OCI-LY7 (cell line): Measurements from ENCODE around the gene TRIM9. TPM values are rescaled to one million over a fixed set of nuclear protein-coding genes. Genes with fewer than 3 reads are reported as not detected.

Experiments used
- BruUV-seq: library from RNA; stranded (reverse); fragments of 400-500 nt; replicated peaks from 2 replicates; lab custom pipeline; 2021; lab: Mats Ljungman, UMichigan
- CTCF ChIA-PET: fragments of 300-600 bp; sonication (Branson Sonifier 250); formaldehyde crosslinking; loops from one replicate; lab custom pipeline; 2022; ENCODE audit warnings: antibody characterized with exemption; ENCODE audit not compliant: unreplicated experiment; lab: Charles Lee
- POLR2A ChIA-PET: fragments of 300-600 bp; sonication (Branson Sonifier 250); formaldehyde crosslinking; loops from one replicate; lab custom pipeline; 2022; ENCODE audit warnings: antibody characterized with exemption; lab: Charles Lee
- DNase-seq: peaks from one replicate; pipeline ENCODE4 v3.0.0-alpha.2; 2015; ENCODE audit warnings: low spot score
- H2AFZ ChIP-seq: fragments of 200-600 bp; sonication (generic), shearing (Covaris generic); 2 replicates; pipeline ENCODE4 v1.6.1; 2014; ENCODE audit warnings: mild to moderate bottlenecking, antibody characterized with exemption, low read length, moderate library complexity
- H3K27ac ChIP-seq: fragments of 200-600 bp; sonication (generic); 2 replicates; pipeline ENCODE4 v1.5.1; 2014; ENCODE audit warnings: mixed run types, low read depth, mild to moderate bottlenecking, moderate library complexity, low read length, inconsistent platforms; ENCODE audit not compliant: poor library complexity, severe bottlenecking
- H3K36me3 ChIP-seq: fragments of 200-600 bp; sonication (generic); 2 replicates; pipeline ENCODE4 v1.6.1; 2014; ENCODE audit warnings: mild to moderate bottlenecking, antibody characterized with exemption, low read length, moderate library complexity, mixed read lengths; ENCODE audit not compliant: insufficient read depth
- H3K4me1 ChIP-seq: fragments of 200-600 bp; sonication (generic); 2 replicates; pipeline ENCODE4 v1.5.1; 2014; ENCODE audit warnings: mild to moderate bottlenecking, low read length; ENCODE audit not compliant: insufficient read depth, poor library complexity, severe bottlenecking
- H3K4me2 ChIP-seq: fragments of 200-600 bp; sonication (generic); 2 replicates; pipeline ENCODE4 v1.6.1; 2014; ENCODE audit warnings: mild to moderate bottlenecking, low read length
- H3K4me3 ChIP-seq: fragments of 200-600 bp; sonication (generic); 2 replicates; pipeline ENCODE4 v1.5.1; 2014; ENCODE audit warnings: mild to moderate bottlenecking, low read depth, low read length; ENCODE audit not compliant: poor library complexity, severe bottlenecking
- H3K79me2 ChIP-seq: fragments of 200-600 bp; sonication (generic); 2 replicates; pipeline ENCODE4 v1.6.1; 2016; ENCODE audit warnings: low read depth, mild to moderate bottlenecking, low read length, moderate library complexity, mixed read lengths; ENCODE audit not compliant: insufficient read depth
- H3K9me2 ChIP-seq: fragments of 200-600 bp; sonication (generic); 2 replicates; pipeline ENCODE4 v1.6.1; 2016; ENCODE audit warnings: mild to moderate bottlenecking, low read length, mixed read lengths; ENCODE audit not compliant: insufficient read depth
- H3K9me3 ChIP-seq: fragments of 200-600 bp; sonication (generic); 2 replicates; pipeline ENCODE4 v1.6.1; 2014; ENCODE audit warnings: mild to moderate bottlenecking, mixed run types, low read length, mixed read lengths
- H4K20me1 ChIP-seq: fragments of 200-600 bp; sonication (generic); 2 replicates; pipeline ENCODE4 v1.6.1; 2014; ENCODE audit warnings: mild to moderate bottlenecking, antibody characterized with exemption, low read length, moderate library complexity, mixed read lengths; ENCODE audit not compliant: insufficient read depth
- CTCF ChIP-seq: fragments of 200-600 bp; sonication (generic); conservative IDR thresholded peaks from 2 replicates; pipeline ENCODE4 v1.5.1; 2014; ENCODE audit warnings: mild to moderate bottlenecking, antibody characterized with exemption, low read length, moderate library complexity, mixed read lengths
- EZH2phosphoT487 ChIP-seq: fragments of 200-600 bp; sonication (generic); IDR thresholded peaks from 2 replicates; pipeline ENCODE4 v1.6.1; 2018; ENCODE audit warnings: low read depth, borderline replicate concordance, mild to moderate bottlenecking, mixed run types, antibody characterized with exemption, low read length, moderate library complexity, mixed read lengths
- intact Hi-C: fragments of 100-400 bp; cut with micrococcal nuclease; formaldehyde crosslinking; loops from one replicate; pipeline ENCODE4 v1.10.0; 2022; ENCODE audit not compliant: unreplicated experiment
- total RNA-seq, 2 experiments: library from RNA; depleted of rRNA in 1 of 2; stranded (reverse); fragments of >200 nt in 1 of 2; shearing (Covaris generic) in 1 of 2; gene quantifications; 2 replicates each; pipeline ENCODE4 v1.2.3, GENCODE V29; 2014 to 2022

The TRIM9 gene
- total RNA-seq, 2 experiments from 2014 or later, result 1.4 to 7.9 TPM

- H4K20me1 ChIP-seq, result no peaks in the 10 kb centered on the region
- no peak overlapping the region for H2AFZ ChIP-seq
- BruUV-seq, result no TSS peak
- H3K4me1 ChIP-seq, result no peaks in the 10 kb centered on the region
- no peak overlapping the region for H3K4me3 ChIP-seq
- no peak overlapping the region for H3K27ac ChIP-seq
- ChIA-PET POLR2A (interaction anchor here (0.5 kb wide), 1 partner anchor 30 kb away, joined by 3 read pairs; no protein-coding TSS in a partner anchor), CTCF (no interaction called here)
- H3K4me2 ChIP-seq, result no peak overlapping the region
- no peaks in the 10 kb centered on the region for H3K36me3 ChIP-seq
- intact Hi-C loops, result no loop called here
- no peaks in the 10 kb centered on the region for H3K79me2 ChIP-seq
- no peaks in the 10 kb centered on the region for H3K9me3 ChIP-seq
- TF ChIP-seq CTCF, result no peak
- no peak for TF ChIP-seq EZH2phosphoT487
- no peak for DNase-seq
- H3K9me2 ChIP-seq, result no peaks in the 10 kb centered on the region
Observed at GRCh38 chr14:51014086-51014485, 80.8 kb downstream of the TRIM9 start.

GRCh38 chr14:51012055-51012454 is 82.8 kb downstream of the TRIM9 start:
- Histone ChIP-seq H3K4me1 (no peaks in the 10 kb centered on the region), H3K4me3 (no peak overlapping the region), H3K9me3 (no peaks in the 10 kb centered on the region), H3K36me3 (no peaks in the 10 kb centered on the region), H3K9me2 (no peaks in the 10 kb centered on the region), H3K4me2 (no peak overlapping the region), H2AFZ (no peak overlapping the region), H4K20me1 (no peaks in the 10 kb centered on the region), H3K79me2 (no peaks in the 10 kb centered on the region), H3K27ac (no peak overlapping the region)
- ChIA-PET POLR2A (no interaction called here), CTCF (no interaction called here)
- TF ChIP-seq CTCF, result no peak
- TF ChIP-seq EZH2phosphoT487, result no peak
- no peak for DNase-seq
- intact Hi-C loops, result no loop called here
- BruUV-seq, result no TSS peak

- intact Hi-C loops, result no loop called here
- BruUV-seq, result no TSS peak
- Histone ChIP-seq H2AFZ (no peak overlapping the region), H3K4me2 (no peak overlapping the region), H3K9me3 (no peaks in the 10 kb centered on the region), H3K4me3 (no peak overlapping the region), H3K9me2 (no peaks in the 10 kb centered on the region), H3K36me3 (no peaks in the 10 kb centered on the region), H3K79me2 (no peaks in the 10 kb centered on the region), H4K20me1 (no peaks in the 10 kb centered on the region), H3K27ac (no peak overlapping the region), H3K4me1 (no peaks in the 10 kb centered on the region)
- ChIA-PET POLR2A (interaction anchor here (1.2 kb wide), 1 partner anchor 20 kb away, joined by 3 read pairs; no protein-coding TSS in a partner anchor), CTCF (no interaction called here)
- no peak for DNase-seq
- TF ChIP-seq EZH2phosphoT487, result no peak
- TF ChIP-seq CTCF, result no peak
Observed at GRCh38 chr14:51008446-51008845, 86.5 kb downstream of the TRIM9 start.
